GM18858 (cell line): ENCODE results near the gene CPM.

ENCODE experiments used
- ATAC-seq: cut with Tn5 transposase; IDR thresholded peaks from one replicate; pipeline ENCODE4 v1.9.1; 2021; ENCODE audit not compliant: unreplicated experiment

Gene CPM

GRCh38 chr12:68908076-68908475, 24.9 kb downstream of the CPM start:
- no peak for ATAC-seq

GRCh38 chr12:68905733-68906132, 27.2 kb downstream of the CPM start:
- ATAC-seq: no peak

GRCh38 chr12:68904351-68904962, 28.5 kb downstream of the CPM start:
- ATAC-seq: no peak

DNA sequence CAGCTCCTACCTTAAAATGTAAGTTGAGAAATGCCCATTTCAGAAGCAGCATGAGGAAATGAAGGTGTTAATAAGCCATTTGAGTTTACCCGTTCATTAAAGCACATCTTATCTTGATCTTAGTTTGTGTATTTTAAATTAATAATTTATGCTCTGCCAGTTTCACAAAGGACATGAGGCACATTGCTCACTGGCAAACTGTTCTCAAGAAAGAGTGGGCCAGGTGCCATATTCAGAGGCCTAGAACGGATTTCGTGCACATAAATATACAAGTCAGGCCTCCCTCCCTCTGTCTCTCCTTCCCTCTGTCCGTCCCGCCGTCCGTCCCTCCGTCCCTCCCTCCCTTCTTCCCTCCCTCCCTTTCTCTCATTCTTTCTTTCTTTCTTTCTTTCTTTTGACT, 29.5 kb downstream of the CPM start:
- ATAC-seq: no peak

- no peak for ATAC-seq
These were observed 31.4 kb downstream of the CPM start for GRCh38 chr12:68901551-68901950.

GRCh38 chr12:68901145-68901544, 31.8 kb downstream of the CPM start:
- no peak for ATAC-seq

DNA sequence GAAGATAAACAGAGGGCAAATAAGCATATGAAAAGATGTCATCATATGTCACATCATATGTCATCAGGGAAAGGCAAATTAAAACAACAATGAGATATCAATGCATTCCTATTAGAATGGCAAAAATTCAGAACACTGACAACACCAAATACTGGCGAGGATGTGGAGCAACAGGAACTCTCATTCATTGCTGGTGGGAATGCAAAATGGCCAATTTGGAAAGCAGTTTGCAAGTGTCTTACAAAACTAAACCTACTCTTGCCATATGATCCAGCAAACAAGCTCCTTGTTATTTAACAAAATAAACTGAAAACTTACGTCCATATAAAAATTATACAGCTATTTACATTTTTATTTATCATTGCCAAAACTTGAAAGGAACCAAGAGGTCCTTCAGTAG, 32.7 kb downstream of the CPM start:
- ATAC-seq: no peak

DNA sequence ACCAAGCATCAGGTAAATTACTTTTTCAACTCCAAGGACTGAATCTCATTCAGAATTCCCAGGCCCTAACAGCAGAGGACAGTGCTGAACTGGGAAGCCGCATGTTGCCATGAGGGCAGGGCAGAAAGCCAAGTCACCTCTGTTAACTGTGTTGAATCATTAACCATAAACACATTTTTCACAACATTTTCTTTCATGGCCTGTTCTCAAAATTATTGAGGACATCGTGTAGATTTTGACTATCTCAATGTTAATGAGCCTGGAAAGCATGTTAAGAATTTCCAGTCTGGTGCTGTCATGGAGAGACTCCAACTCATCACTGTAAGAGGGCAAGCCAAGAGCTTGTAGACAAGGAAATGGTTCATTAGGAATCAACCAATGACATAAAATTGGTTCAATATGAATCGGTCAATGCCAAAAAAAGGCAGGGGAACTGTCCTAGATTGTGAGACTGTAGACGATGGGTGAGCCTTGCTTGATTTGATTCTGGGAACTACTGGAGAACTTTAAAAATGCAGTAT, 33.7 kb downstream of the CPM start:
- ATAC-seq: no peak

GRCh38 chr12:68896881-68897540, 36.0 kb downstream of the CPM start:
- ATAC-seq: no peak

- no peak for ATAC-seq
These were observed 38.6 kb downstream of the CPM start for GRCh38 chr12:68894276-68894855.

- ATAC-seq: no peak
These were observed 39.2 kb downstream of the CPM start for GRCh38 chr12:68893741-68894140.

GRCh38 chr12:68893201-68893600, 39.8 kb downstream of the CPM start:
- no peak for ATAC-seq

DNA sequence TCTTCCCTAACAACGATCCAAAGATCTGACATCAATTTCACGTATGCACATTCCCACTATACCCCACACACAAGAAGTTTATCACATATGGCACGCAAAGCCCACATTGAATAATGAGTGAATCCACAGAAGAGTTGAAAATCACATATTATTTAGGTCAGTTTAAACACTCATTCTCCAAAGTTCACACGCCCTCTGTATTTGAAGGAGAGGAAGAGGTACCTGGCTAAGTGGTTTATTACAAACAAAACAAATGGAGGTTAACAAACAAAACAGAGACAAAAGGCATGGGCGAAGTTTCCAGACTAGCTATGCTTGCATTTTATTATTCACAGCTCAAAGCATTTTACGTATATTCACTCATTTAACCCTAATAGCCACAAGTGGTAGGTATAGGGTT, 41.8 kb downstream of the CPM start:
- ATAC-seq: no peak

GRCh38 chr12:68890701-68891113, 42.3 kb downstream of the CPM start:
- no peak for ATAC-seq

GRCh38 chr12:68888243-68888642, 44.7 kb downstream of the CPM start:
- no peak for ATAC-seq

DNA sequence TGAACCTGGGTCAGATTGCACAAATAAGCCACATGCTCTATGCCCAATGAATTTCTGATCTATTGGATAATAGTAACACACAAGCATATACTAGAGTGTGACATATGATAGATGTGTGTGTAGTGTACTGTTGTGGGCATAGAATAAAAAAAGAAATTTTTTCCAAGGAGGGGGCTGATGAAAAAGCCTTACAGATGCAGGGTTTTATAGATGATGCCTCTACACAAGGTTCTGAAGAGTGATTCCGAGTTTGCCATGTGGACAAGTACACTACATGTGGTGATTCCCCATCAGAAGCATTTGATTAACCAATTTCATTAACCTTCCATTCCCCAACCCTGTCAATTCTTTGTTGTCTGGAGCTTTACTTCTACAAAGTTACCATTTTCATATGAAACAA, 45.3 kb downstream of the CPM start:
- ATAC-seq: no peak

- no peak for ATAC-seq
These were observed 46.1 kb downstream of the CPM start for GRCh38 chr12:68886636-68887572.

DNA sequence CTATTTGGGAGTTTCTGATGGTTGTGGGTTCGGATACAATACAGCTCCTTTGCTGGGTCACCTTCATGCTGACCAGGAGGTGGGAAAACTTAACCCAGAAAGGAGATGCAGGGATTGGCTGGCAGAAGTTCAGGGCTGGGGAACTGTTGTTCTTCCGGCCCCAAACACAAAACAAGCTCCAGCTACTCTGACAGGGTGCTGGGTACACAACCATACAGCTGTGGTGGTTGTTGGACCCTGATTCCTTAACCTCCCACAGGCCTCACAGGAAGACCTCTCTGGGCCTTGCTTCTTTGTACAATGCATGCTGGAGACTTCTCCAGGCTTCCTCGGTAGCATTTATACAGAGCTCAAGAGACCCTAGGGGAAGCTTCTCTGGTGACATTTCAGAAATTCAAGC, 47.6 kb downstream of the CPM start:
- no peak for ATAC-seq

DNA sequence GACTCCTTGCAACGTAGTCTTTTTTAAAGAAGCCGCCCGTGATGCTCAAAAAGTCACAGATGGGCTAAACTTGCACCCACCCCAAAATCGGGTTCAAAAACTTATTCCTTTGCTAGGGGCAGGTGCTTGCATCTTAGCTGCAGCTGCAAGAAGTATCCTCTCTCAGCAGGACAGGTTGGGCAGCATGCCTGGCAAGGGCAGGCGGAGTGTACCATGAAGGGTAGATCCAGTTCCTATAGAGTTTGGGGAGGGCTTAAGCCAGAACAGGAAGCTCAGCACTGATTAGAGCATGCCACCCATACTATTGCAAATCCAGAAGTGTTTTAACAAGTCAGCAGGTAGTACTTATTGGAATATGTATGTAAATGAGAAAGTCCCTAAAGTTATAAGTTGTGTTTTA, 48.7 kb downstream of the CPM start:
- no peak for ATAC-seq

DNA sequence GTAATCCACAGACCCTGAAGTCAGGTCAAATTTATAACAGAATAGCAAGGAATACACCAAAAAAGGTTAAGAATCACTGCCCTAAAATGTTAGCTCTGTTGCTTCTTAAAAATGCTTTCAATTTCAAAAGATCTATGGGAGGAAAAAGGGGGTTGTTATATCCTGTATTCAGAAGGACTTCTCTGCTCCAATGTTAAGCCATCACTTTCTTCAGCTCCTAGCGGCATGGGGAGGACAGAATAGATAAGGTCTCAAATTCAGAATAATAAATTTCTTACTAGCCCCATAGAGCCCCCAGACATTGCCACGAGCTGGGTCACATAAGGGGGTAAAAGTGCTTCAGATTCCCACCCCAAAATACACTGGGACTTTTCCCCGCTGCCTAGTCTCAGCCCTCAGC, 49.8 kb downstream of the CPM start:
- no peak for ATAC-seq

DNA sequence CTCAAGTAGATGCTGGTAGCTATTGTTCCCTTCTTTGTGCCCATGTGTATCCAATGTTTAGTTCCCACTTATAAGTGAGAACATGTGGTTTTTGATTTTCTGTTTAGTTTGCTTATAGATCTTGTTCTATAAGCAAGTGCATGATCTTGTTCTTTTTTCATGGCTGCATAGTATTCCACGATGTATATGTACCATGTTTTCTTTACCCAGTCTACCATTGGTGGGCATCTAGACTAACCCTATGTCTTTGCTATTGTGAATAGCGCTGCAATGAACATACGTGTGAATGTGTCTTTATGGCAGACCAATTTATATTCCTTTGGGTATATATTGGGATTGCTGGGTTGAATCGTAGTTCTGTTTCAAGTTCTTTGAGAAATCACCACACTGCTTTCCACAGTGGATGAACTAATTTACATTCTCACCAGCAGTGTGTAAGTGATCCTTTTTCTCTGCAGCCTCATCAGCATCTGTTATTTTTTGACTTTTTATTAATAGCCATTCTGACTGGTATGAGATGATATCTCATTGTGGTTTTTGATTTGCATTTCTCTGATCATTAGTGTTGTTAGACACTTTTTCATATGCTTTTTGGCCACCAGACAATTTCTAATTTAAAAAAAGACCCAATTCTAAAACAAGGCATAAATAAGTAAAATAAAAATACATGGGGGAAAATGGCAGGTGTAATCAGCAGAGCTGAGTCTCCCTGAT, 50.6 kb downstream of the CPM start:
- ATAC-seq: no peak
